HG02678 (cell line): Measurements from ENCODE around the gene ZG16.

Experiments
- ATAC-seq: cut with Tn5 transposase; IDR thresholded peaks from one replicate; pipeline ENCODE4 v1.9.1; 2021; ENCODE audit warnings: mild to moderate bottlenecking, moderate library complexity; ENCODE audit not compliant: unreplicated experiment

ZG16 gene

DNA sequence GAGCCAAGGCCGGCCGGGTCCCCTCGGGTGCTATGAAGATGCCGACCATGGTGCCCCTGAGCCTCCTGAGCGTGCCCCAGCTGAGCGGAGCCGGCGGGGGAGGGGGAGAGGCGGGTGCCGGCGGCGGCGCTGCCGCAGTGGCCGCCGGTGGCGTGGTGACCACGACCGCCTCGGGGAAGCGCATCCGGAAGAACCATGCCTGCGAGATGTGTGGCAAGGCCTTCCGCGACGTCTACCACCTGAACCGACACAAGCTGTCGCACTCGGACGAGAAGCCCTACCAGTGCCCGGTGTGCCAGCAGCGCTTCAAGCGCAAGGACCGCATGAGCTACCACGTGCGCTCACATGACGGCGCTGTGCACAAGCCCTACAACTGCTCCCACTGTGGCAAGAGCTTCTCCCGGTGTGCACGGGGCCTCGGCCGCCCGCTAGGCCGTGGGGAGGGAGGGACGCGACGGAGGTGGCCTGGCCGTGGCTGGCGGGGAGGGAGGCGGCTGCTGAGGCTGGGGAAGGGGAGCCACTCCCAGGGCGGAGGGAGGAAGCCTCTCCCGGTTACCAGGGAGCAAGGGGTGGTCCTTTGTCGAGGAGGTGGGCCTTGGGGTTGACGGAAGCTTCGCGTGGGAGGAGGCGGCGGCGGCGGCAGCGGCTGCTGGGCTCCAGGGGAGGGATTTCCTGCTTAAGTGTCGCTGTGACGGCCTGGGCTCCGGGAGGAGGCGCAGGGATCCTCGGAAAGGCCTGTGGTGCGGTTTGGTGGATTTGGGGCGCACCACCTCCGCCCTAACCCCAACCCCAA, 29.6 kb downstream of the ZG16 start:
- ATAC-seq: no peak

GRCh38 chr16:29808219-29808900, 30.3 kb downstream of the ZG16 start:
- no peak for ATAC-seq

DNA sequence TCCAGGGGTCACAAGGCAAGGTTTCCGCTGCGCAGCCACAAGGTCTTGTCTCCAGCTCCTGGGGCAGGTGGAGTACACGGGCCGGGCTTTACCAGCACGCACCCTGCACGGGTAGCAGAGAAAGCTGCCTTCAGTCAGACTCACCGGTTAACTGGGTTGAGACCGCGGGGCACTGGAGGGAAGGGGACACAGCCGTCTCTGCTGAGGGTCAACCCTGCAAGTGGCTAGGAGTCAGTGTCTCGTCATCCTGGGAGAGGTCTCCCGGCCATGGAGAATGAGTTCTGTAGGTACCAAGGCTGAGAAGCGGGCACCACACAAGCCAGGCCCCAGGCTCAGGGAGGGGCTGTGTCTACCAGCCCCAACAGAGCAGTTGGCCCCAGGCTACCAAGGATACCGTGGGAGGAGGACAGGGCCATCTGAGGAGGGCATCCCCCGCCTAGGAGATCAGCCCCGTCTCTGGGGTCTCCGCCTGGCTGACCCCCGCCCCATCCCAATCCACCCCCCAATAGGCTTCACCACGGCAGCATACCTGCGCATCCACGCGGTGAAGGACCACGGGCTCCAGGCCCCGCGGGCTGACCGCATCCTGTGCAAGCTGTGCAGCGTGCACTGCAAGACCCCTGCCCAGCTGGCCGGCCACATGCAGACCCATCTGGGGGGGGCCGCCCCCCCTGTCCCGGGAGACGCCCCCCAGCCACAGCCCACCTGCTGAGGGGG, 31.1 kb downstream of the ZG16 start:
- ATAC-seq: no peak

DNA sequence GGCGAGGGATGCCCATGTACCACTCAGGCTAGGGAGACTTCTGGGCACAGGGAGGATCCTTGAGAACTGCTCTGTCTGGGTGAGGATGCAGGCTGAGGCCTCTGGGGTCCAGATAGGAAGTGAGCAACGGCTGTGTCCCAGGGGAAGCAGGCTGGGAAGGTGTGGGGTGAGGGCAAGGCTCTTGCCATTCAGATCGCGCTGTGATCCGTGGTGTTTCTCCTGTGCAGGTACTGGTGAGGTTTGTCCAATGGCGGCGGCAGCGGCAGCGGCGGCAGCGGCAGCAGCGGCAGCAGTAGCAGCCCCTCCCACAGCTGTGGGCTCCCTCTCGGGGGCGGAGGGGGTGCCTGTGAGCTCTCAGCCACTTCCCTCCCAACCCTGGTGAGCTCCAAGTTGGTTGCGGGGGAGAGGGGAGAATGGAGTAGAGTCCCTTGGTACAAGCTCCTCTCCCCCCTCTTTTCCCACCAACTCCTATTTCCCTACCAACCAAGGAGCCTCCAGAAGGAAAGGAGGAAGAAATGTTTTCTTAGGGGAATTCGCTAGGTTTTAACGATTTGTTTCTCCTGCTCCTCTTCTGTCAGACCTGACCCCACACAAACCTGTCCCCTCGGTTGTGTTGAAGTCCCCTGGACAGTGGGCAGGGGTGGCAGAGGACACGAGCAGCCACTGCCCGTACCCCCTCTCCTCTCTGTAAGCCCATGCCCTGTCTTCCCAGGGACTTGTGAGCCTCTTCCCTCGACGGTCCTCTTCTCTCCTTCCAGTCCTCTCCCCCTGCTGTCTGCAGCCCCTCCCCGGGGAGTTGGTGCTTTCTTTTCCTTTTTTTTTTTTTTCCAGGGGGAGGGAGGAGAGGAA, 32.0 kb downstream of the ZG16 start:
- ATAC-seq: no peak

DNA sequence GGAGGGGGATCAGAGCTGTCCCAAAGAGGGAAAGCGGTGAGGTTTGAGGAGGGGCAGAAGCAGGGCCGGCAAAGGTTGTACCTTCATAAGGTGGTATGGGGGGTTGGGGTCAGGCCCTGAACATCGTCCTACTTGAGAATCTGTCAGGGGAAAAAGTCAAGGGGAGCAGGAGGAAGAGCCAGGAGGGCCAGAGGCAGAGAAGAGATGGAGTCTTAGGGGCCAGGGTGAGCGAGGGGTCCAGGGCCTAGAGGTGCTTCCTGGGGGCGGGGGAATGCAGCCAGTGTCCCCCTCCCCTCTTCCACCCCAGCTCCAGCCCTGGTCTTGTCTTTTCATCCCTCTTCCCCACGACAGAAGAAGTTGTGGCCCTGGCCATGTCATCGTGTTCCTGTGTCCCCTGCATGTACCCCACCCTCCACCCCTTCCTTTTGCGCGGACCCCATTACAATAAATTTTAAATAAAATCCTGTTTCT, 32.7 kb downstream of the ZG16 start:
- no peak for ATAC-seq

DNA sequence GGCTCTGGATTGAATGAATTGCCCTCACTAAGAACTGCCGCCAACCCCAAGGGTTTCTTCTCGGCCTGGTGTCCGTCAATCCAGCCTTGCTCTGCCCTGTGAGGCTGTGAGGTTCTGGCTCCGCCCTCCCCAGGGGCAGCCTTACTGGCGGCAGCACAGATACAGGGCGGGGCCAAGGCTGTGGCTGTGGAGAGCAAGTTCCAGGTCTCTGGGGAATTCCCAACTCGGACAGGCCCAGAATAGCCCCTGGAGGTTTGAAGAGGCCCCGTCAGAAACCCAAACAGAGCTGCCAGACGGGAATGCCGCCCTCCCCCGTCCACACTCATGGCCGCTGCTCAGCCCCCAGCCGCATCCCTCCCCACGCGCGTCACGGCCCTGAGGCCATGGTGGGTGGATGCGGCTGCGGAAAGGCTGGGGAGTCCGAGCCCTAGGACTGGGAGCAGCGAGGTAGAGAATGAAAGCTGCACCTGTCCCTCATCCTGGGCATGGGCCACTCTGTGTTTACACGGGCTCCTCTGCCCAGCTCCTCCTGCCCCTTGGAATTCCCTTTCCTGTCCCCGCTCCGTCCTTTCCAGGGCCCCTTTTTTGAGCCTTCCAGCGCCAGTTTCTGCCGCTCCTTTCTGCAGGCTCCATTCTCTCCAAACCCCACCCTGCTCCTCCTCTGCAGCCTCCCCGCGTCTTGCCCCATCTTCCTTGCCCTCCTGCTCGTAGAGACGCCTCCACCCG, 33.3 kb downstream of the ZG16 start:
- ATAC-seq: peak; percentile 34

DNA sequence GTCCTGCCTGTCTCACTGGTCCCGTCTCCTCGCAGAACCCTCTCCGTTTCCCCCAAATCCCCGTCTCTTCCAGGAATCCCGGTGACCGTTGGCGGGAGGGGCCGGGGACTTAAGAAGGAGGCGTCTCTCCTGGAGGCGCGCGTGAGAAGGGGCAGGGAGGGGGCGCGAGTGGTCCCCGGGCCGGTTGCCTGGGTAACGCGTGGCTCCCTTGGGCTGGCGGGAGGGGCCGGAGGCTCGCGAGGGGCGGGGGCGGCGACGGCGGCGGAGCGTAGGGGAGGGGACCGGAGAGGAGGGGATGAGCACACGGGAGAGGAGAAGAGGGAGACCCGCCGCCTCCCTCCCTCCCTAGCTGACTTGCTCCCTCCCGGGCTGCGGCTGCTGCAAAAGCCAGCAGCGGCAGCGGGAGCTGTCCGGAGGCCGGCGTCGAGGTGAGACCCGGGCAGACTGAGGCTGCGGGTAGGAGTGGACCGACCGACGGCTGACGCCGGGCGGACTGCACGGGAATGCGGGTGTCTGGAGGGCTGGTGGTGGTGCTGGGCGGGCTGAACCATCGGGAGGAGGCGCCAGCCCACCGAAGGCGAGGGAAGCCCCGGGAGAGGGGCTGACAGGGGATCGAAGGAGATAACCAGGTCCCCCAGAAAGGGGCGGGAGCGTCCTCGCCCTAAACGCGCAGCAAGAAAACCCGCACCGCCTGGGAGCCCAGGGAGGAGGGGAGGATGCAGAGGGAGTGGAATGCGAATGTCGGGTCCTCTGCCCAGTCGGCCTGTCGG, 34.0 kb downstream of the ZG16 start, which contains the start of gene PRRT2:
TSS of gene PRRT2 (plus strand) at position 298 of the 770 bp plus-strand sequence. CDS start 862 bp downstream, outside the sequence.
- ATAC-seq: no peak

DNA sequence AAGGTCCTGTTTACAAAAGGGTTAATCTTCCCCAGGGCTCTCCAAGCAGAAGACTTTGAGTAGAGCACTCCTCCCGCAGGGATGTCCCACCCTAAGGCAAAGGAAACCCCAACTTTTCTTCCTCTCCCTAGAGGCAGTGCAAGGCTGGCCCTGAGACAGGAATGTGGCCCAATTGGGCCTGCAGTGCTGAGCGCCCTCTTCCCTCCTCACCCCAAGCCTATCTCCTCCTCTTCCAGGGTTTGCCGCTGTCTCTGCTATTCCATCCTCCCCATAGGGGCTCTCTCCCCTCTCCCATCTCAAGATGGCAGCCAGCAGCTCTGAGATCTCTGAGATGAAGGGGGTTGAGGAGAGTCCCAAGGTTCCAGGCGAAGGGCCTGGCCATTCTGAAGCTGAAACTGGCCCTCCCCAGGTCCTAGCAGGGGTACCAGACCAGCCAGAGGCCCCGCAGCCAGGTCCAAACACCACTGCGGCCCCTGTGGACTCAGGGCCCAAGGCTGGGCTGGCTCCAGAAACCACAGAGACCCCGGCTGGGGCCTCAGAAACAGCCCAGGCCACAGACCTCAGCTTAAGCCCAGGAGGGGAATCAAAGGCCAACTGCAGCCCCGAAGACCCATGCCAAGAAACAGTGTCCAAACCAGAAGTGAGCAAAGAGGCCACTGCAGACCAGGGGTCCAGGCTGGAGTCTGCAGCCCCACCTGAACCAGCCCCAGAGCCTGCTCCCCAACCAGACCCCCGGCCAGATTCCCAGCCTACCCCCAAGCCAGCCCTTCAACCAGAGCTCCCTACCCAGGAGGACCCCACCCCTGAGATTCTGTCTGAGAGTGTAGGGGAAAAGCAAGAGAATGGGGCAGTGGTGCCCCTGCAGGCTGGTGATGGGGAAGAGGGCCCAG, 34.9 kb downstream of the ZG16 start:
- no peak for ATAC-seq

DNA sequence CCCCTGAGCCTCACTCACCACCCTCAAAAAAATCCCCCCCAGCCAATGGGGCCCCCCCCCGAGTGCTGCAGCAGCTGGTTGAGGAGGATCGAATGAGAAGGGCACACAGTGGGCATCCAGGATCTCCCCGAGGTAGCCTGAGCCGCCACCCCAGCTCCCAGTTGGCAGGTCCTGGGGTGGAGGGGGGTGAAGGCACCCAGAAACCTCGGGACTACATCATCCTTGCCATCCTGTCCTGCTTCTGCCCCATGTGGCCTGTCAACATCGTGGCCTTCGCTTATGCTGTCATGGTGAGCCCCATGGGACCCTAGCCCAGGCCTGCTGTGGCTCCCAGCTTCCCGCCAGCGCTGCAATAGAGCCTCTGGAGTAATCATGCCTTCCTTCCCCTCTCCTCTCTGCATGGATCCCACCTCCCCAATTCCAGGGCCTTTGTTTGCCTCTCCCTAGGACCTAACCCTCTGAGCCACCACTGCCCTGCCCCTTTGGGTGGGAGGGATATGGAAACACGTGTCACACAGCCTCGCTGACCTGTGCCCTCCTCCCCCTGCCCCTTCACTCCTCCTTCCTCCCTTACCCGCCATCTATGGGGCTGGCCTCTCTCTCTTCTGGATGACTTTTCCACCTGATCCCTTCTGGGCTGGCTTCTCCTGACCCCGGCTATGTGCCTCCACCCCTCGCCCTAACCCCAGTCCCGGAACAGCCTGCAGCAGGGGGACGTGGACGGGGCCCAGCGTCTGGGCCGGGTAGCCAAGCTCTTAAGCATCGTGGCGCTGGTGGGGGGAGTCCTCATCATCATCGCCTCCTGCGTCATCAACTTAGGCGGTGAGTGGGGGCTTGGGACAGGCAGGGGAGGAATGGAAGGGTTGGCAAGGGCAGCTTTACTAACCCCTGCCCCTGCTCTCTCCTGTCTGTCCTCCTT, 35.8 kb downstream of the ZG16 start:
- ATAC-seq: no peak

DNA sequence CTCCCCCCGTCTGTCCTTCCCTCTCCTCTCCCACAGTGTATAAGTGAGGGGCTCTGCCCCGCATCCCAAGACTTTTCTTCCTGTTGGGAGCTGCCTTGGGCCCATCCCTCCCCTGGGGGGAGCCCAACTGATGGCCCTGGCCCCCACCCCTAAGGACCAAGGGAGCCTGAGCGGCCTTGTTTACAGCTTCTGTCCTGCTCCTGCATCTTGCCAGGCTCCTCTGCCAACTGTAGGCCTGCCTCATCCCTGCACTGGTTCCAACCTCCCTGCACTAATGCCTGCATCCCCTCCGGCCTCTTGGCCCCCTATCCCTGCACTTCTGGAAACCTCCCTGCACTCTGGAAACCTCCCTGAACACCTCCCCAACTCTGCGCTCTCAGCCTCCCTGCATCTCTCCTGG, 36.5 kb downstream of the ZG16 start:
- ATAC-seq: no peak

DNA sequence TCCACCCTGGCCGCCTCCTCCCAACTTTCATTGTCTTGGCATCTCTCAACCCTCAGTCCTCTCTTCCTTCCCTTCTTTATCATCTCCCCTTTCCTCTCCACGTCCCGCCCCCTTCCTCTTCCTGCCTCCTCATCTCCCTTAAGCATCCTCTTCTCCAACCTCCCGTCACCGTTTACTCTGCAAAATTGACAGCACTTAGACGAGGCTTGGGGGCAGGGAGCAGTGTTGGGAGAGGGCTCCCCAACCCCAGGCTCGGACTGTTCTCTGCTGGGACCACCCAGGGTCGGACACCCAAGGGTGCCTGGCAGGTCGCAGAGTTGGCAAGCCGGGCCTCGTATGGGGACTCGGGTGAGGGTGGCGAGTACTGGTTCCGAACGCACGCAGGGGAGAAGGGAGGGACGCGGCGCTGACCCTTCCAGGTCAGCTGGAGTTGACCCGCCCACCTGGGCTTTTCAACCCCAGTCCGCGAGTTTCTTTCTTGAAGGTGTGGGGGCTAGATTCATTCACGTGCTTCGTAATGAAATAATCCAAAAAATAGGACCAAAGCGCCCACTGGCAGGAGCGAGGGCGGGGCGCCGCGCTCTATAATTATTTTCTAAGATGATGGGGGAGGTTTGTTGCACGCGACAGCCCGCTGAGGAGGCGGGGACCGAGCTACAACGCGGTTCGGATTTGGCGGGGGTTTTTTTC, 37.1 kb downstream of the ZG16 start:
- no peak for ATAC-seq

GRCh38 chr16:29815793-29816693, 38.0 kb downstream of the ZG16 start, which contains the start of gene PAGR1:
Gene PAGR1 (plus strand): TSS chr16:29816152. CDS start chr16:29816526, 374 bp downstream.
- ATAC-seq: peak; percentile 64

DNA sequence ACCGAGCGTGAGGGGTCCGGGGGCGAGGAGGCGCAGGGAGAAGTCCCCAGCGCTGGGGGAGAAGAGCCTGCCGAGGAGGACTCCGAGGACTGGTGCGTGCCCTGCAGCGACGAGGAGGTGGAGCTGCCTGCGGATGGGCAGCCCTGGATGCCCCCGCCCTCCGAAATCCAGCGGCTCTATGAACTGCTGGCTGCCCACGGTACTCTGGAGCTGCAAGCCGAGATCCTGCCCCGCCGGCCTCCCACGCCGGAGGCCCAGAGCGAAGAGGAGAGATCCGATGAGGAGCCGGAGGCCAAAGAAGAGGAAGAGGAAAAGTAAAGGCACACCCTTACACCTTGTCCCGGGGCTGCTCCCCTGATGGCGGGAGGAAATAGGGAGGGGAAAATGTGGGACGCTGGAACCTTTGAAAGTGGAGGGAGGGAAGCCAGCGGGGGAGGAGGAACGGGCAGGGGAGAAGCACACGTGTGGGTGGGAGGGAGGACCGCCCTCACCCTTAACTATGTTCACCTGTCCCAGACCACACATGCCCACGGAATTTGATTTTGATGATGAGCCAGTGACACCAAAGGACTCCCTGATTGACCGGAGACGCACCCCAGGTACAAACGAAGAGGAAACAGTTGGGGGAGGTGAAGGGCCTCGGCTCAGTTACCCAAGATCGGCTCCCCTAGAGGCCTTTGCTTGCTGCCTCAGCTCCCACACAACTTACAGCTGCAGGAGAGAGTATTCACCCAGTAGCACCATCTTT, 38.8 kb downstream of the ZG16 start:
- ATAC-seq: peak; percentile 8

GRCh38 chr16:29818082-29818481, 40.0 kb downstream of the ZG16 start:
- ATAC-seq: no peak

GRCh38 chr16:29819506-29819905, 41.5 kb downstream of the ZG16 start:
- no peak for ATAC-seq
